GM19468 (cell line): ENCODE data around the gene UBE2QL1.
"Not testable (repeated sequence)": the region's sequence is repeated elsewhere in the genome, so short reads cannot be mapped to it uniquely, and the experiment has no call there.

Source experiments
- ATAC-seq: cut with Tn5 transposase; IDR thresholded peaks from one replicate; pipeline ENCODE4 v1.9.1; 2021; ENCODE audit warnings: mild to moderate bottlenecking, moderate library complexity, moderate number of reproducible peaks; ENCODE audit not compliant: unreplicated experiment; ENCODE audit errors: extremely low read depth

UBE2QL1 gene

DNA sequence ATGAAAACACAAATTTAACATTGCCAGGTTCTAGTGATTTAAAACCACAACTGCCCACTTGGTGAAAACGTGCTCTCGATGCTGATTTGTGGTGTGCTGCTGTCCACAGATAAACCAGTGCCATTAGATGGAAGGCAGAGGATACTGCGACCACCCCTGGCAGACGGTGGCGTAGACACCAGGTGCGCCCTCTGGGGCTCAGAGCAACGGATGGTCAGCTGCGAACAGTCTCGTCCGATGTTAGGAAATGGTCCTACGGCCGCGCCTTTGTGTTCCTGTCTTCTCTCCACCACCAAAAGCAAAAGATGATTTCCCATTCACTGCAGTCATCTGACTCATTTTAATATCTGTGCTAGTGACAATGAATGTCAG, 43.2 kb downstream of the UBE2QL1 start:
- no peak for ATAC-seq

DNA sequence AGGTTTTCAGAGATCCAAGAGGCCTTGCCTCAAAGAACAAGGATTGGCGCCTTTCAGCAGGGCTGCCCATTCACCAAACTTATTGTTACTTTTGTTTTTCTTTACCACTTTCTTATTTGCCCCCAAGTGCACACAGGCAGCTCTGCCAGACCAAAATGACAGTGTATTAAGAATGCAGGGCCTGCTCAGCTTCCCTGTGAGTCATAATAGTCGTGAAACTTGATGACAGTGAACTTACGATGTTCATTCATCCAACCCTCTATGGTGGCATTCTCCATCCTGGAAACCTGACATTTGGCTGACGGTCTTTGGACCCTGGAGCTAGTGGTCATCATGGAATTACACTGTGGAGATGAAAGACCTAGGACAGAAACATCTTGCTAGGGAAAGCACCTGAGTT, 44.3 kb downstream of the UBE2QL1 start:
- ATAC-seq, result peak; percentile 10

DNA sequence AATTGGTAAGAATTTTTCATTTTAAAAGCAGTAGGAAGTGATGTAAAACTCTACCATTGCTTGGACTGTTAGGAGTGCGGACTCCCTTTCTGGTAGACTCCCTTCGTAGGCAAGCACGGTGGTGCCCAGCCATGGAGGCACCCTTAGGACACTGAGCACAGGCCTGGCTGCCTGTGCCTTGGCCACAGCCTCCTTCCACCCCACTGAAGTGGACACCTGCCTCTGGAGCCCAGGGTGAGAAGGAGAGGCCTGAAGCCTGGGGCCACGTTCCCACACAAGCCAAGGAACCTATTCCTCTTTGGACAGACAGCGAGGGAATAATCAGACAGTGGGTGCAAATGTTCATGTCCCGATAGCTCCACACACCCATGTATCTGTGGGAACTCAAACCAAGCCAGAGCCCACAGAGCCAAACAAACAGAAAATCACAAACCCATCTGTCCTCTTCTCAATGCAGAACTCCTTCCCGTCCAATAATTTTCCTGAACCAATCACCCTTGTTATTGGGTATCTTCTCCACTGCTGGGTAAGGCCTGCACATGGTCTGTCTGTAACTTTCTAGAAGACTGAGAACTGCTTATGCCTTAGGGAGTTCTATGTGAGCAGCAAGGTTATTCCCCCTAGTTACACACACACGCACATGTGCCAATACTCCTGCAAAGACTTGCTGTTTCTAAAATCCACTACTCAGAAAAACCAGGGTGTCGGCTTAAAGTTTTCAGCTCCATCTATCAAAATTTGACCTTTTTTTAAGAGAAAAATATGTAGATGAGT, 45.2 kb downstream of the UBE2QL1 start:
- ATAC-seq, result peak; percentile 15

DNA sequence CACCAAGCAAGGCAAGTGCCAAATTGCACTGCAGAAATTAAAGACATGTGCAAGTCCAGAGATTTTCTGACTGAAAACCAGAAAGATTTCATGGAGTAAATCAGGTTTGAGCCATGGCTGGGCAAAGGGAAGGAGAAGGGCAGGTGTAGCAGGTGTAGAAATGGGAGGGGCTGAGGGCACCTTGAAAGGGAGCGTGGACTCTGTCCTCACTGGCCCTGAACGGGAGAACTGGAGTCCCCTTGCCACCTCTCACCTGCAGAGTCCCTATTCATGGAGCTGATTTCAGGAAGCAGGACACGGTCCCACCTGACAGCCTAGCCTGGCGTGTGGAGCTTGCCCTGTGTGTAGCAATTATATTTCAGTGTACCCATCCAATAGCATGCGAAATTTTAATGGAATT, 46.3 kb downstream of the UBE2QL1 start:
- no peak for ATAC-seq

DNA sequence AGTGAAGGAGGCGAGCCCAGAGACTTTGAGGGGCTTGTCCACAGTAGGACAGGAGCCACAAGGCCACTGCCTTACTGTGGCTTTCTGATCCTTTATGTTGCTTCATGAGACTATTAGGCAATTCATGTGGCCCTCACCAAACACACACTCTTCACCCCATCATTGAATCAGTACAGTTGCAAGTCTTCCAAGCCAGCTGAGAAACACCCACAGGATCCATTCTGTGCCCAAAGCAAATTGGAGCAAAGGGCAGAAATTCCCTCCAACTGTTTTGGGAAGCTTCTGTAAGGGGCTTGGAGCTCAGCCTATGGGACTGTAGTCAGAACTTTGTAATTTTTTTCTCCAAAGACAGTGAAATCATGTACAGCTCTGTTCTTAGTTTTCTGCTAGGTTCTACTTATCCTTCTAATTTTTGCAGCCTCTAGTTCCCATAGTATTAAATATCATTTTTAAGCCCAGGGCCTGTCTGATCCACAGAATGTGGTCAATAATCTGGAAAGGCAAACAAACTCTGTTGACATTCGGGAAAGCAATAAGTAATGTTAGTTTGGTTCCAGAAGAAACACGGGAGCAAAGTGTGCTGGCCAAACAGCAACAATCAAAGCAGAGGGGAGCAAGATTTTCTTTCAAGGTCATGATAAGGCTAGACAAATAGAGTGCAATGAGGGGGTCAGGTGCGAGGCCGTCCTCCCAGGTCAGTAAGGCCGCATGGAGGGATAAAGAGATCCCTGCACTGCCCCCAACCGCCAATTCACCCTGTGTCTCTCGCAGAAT, 47.0 kb downstream of the UBE2QL1 start:
- no peak for ATAC-seq

DNA sequence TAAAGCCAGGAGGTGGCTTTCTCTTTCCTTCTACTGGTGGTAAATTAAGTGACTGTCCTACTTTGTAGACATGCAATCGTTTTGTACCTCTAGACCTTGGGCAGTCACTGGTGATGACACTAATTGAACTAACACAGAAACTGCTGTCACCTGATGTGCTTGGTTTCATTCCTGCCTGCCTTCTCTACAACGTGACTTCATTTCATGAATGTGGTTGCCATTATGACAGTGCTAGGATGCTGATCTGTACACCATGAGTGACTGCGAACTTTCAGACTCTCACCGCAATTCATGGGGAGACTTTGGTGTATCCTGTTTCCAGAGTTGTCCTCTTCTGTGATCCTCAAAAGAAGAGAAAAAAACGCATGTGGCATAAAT, 47.5 kb downstream of the UBE2QL1 start:
- peak; percentile 98 for ATAC-seq

DNA sequence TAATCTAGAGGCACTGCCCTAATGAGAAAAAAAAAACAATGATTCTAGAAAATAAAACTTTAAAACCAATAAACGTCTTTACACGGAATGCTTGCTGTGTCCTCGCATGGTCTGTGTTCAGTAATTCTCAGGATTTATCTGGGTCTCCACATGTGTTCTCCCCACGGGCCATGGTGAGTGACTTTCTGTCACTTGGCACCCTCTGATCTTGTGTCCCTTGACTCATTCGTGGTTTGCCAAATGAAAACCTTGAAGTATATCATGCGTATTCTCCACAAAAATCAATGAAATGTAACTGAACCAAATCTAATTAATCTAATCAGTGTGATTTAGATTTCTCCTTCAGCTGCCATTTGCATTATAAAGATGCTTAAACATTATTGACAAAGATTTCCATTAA, 48.0 kb downstream of the UBE2QL1 start:
- no peak for ATAC-seq

DNA sequence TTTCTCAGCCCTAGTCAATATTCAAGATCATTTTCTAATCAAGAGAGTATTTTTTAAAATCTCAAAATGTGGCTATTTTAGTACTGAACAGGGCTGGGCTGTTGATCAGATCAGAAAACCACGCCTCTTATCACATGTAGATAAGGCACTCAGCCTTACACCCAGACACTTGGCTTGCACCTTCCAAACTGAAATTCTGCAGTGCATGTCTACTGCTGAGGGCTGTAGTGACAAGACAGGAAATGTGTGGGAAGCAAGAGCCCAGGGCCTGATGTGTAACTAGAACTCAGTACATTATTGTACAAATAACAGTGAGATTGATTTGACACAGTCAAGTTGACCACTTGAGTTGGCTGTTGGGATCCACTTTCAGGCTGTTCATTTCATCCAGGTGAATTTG, 48.6 kb downstream of the UBE2QL1 start:
- ATAC-seq, result no peak

DNA sequence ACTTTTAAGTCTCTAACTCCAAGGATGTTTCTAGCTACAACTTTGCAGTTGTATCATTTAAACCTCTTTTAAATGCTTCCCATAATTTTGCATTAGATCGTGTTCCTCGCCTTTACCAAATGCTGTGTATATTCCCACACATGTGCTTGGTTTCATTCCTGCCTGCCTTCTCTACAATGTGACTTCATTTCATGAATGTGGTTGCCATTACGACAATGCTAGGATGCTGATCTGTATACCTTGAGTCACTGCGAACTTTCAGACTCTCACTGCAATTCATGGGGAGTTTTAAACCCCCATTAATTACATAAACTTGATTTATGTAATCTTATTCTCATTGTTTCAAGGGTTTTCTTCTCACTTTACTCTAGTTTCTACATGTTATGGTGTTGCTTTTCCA, 50.3 kb downstream of the UBE2QL1 start:
- ATAC-seq, result no peak

DNA sequence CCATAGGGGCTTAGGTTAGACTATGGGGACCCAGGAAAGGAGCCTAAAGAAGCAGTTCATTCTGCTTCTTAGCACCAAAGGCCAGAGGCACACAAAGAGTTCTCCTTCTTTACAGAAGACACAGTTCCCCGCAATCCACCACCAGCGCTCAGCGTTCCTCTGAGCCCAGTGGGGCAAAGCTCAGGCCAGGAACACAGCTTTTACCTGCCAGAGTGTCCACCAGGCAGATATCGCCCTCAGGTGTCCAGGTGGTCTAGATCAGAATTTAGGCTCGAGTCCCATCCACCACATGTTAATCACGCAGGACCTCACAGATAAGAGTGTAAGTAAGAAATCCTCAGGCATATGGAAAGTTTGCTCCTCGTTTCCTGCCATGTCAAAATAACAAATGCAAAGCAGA, 53.0 kb downstream of the UBE2QL1 start:
- ATAC-seq, result no peak

DNA sequence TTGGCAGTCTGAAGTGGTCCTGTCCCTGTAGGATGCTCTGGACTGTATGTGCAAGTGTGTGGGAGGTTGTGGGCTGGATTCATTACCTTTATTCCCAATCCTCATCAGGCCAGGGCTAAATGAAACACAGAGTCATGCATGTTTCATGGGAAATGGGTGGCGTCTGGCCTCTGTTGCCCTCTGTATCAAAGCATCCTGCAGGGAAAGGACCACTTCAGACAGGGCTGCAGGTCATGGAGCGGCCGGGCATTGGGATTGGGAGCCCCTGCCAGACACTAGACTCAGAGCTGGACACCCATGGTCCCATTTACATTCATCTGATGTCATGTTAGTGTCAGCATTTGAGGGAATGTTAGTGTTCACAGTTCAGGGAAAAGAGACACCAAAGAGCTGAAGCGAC, 53.8 kb downstream of the UBE2QL1 start:
- ATAC-seq, result no peak

DNA sequence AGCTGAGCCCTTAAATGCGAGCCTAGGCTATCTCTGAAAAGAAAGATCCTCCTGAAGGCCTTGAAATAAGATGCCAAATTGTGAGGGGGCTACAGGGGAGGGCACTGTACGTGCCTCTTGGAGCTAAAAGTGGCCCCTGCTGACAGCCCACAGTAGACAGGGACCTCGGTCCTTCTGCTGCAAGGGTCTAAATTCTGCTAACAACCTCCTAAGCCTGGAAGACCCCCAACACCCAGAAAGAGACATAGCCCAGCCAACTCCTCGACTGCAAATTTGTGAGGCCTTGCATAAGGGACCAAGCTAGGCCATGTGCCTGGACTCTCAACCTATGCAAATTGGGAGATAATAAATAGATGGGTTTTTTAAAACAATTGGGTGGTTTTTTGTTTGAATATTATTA, 54.7 kb downstream of the UBE2QL1 start:
- no peak for ATAC-seq

DNA sequence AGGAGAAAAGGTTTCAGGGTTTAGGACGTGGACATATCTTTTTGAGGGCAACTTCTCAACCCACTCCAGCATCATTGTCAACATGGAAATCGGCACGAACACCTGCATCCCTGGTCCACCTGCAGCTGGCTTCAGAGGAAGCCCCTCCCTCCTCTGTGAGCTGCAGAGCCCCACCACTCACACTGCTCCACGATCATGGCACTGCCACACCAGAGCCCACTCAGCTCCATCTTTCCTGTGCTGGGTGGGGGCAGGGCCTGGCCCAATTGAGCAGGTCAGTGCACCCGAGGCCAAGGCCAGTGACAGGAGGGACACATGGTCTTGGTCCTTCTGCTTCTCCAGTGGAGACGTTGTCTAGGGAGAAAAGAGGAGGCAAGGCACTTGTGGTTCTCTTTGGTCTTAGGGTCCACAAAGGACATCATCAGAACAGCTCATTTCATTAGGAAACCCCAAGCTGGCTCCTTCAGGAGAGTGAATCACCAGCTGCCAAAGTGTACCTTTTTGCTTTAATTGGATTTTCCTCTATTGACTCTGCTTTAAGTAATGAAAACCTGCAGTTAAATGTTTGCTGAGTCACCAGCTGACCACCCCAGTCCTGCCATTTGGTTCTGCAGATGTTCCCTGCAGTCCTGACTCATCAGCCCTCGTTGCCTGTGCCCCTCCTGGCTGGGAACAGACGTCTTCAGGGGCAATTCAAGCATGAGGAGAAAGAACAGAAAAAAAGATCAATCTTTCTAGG, 56.2 kb downstream of the UBE2QL1 start:
- no peak for ATAC-seq

DNA sequence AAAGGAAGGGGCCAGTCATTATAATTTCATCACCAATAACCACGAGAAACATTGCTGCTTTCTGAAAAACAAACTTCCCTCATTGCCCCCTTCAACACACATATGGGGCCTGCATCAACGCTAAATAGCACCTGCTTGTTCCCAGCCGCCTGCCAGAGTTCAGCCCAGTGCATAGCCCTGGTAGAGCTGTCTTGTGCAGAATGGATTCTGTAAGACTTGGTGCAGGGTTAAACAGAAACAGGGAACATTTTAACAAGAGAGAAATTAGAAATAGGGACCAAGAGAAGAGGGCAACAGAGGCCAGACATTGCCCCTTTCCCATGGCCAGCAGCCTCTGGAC, 56.7 kb downstream of the UBE2QL1 start:
- no peak for ATAC-seq

DNA sequence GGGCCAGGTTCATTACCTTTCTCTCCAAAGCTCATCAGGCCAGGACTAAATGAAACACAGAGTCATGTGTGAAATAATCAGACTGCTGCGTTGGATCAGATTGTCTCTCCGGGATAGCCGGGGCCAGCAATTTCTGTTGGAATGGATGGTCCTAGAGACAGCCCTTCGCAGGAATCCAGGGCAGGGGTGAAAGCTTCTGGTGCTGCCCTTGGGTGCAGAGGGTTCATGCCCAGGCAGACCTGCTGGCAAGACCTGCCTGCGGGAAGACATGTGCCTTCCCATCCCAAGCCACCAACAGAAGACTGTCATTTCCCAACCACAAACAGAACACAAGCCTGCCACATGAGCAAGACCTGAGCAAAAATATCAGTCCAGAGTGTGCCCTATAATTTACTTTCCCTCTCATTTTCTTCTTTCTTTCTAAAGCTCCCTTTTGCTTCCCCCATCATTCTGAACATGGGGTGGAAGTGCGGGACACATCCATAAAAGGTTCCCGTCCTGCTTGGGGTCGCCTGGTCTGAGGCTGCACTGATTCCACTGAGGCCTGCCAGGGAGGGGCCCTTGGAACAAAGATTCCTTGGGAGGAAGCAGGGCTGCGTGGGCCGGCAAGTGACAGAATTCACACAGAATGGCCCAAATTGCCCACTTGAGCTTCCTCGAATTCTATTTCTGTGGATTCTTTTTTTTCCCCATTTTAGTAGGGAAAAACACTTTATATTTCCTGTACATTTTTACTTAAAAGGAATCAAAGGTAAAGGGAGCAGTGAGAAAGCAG, 57.3 kb downstream of the UBE2QL1 start:
- no peak for ATAC-seq

DNA sequence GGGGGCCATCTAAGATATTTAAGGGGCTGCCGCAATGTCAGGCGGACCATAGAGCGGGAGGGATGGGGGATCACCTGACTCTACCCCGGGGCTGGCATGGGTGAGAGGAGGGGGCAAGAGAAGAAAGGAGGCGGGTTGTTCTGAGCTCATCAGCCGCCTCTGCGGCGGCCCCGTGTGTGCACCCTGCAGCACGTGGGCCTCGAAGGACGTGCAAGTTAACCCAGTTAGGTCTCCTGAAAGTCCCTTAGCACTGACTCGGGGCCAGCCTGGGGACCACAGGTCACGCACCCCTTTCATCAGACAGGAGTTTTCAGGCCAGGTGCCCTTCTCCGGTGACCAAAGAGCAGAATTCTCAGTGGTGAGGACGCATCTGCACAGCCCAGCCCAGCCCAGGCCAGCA, 58.0 kb downstream of the UBE2QL1 start:
- no peak for ATAC-seq

DNA sequence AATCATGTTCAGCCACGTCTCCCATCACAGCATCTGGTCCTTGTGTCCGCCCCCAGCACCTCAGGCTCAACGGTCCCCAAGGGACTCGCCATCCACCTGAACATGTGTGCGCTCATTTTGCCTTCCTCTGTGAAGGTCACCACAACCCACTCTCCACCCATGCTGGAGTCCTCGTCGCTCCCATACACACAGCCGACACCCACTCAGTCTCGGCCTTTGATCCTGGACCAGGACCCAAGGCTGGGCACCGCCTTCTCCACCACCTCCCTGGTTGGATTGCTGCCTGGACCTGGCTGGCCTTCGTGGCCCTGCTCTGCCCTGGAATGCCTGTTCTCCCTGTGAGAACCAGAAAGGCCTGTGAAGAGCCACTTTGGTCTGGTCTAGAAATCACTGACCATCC, 60.3 kb downstream of the UBE2QL1 start:
- no peak for ATAC-seq

DNA sequence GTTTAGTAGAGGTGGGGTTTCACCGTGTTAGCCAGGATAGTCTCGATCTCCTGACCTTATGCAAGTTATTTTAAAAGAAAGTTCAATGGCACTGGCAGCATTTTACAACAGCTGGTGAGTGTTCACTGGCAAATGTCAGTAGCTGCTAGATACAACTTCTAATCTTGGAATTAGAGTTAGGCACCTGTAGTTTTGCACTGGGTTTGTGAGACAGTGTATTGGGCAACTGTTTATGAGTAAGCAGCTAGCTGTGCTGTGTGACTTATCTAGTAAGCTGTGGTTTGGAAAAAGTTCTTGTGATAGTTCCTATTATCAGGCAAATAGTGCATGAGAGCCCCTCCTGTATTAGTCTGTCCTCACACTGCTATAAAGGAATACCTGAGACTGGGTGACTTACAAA, 61.5 kb downstream of the UBE2QL1 start:
- no peak for ATAC-seq

DNA sequence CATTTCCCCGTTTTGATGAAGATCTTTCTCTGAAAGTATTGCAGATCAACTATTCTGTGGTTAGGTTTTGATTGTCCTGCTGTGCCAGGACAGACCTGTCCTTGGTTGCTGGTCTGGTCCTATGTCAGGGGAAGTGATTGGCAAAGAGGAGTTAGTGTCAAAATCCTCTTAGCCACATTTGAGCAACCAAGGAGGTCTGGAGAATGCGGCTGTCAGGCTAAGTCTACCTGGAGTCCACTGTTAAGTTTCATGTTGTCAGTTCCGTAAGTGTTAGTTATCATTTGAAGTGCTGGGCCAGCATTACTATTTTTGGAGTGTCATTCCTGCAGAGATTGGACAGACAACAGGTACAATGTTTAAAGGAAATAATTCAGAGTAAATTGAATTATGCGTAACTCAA, 62.3 kb downstream of the UBE2QL1 start:
- no peak for ATAC-seq

DNA sequence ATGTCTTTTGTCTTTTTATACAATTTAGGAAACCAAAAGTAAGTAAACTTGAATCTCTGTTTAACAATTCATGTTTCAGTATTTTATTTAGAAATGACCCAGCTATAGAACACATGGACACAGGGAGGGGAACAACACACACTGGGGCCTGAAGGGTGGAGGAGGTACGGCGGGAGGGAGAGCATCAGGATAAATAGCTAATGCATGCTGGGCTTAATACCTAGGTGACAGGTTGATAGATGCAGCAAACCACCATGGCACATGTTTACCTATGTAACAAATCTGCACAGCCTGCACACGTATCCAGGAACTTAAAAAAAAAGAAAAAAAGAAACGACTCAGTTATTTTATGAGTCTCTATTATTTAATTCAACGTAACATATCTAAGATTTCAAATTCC, 67.2 kb downstream of the UBE2QL1 start:
- not testable (repeated sequence) for ATAC-seq

DNA sequence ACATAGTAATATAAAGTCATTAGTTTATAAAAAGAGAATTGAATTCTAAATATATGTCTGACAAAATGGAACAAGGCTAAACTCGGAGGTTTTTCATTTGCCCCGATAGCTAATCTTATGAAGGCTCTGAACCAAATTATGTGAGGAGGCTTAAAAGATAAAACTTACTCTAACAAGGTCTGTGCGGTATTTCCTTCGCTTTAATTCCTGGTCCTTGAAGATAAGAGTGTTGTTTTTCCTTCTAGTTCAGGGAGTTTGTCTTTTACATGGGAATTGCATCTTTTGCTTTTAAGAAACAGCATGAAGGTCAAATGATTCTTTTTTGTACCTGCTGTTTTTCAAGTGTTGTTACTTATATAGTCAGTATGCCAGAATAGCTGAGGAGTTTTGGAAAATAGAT, 68.2 kb downstream of the UBE2QL1 start:
- ATAC-seq, result no peak
